SK-N-SH (cell line): ENCODE data around the gene APH1B.

Experiments
- EP300 ChIP-seq, 2 experiments: IDR thresholded peaks; 2 replicates each; pipeline versions ENCODE4 v1.4.0 to v1.6.1; 2012; ENCODE audit warnings: borderline replicate concordance in 1 of 2, low read depth in 1 of 2, low read length in 1 of 2
- FOXJ3 ChIP-seq: sonication (generic); formaldehyde crosslinking; IDR thresholded peaks from 2 replicates; pipeline ENCODE4 v1.5.1; 2020; ENCODE audit warnings: mild to moderate bottlenecking, missing genetic modification reagents
- GABPA ChIP-seq: IDR thresholded peaks from 2 replicates; pipeline ENCODE4 v1.4.0; 2012; ENCODE audit warnings: low read depth, mild to moderate bottlenecking
- JUND ChIP-seq: IDR thresholded peaks from 2 replicates; pipeline ENCODE4 v1.4.0; 2012
- MXI1 ChIP-seq: IDR thresholded peaks from 2 replicates; pipeline ENCODE4 v1.6.1; 2012; ENCODE audit warnings: mild to moderate bottlenecking, low read depth, low read length, improper control_type of control experiment
- RAD21 ChIP-seq: IDR thresholded peaks from 2 replicates; pipeline ENCODE4 v1.6.1; 2012; ENCODE audit warnings: mild to moderate bottlenecking, low read length
- ZBTB33 ChIP-seq: IDR thresholded peaks from 2 replicates; pipeline ENCODE4 v1.4.0; 2012; ENCODE audit warnings: low read depth, borderline replicate concordance
- TF ChIP-seq, protein P1 (sequence below): fragments of 200-600 bp; sonication (generic); IDR thresholded peaks from 2 replicates; pipeline ENCODE4 v1.6.1; 2017; ENCODE audit warnings: antibody characterized with exemption, mild to moderate bottlenecking, moderate library complexity
- TF ChIP-seq, protein P2 (sequence below): IDR thresholded peaks from 2 replicates; pipeline ENCODE4 v1.6.1; 2012; ENCODE audit warnings: mild to moderate bottlenecking, low read depth, low read length, moderate library complexity

DNA sequence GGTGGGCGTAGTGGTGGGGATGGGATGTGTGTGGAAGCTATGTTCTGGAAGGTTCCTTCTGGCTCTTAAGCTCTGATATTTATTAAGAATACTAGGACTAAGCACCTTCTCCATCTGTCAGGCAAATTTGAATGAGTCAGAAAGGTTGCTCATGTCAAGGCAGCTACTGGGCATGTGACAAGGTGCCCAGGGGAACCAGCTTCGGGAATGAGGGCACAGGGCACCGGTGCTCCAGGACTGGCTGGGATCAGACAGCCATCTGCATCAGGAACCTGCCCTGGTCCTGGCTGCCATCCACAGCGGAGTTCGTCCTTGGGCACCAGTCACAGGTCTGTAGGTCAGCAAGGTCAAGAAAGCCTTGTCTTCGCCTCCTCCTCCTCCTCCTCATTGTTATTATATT lies 71.8 kb downstream of the APH1B start:
- TF ChIP-seq, protein P1, sequence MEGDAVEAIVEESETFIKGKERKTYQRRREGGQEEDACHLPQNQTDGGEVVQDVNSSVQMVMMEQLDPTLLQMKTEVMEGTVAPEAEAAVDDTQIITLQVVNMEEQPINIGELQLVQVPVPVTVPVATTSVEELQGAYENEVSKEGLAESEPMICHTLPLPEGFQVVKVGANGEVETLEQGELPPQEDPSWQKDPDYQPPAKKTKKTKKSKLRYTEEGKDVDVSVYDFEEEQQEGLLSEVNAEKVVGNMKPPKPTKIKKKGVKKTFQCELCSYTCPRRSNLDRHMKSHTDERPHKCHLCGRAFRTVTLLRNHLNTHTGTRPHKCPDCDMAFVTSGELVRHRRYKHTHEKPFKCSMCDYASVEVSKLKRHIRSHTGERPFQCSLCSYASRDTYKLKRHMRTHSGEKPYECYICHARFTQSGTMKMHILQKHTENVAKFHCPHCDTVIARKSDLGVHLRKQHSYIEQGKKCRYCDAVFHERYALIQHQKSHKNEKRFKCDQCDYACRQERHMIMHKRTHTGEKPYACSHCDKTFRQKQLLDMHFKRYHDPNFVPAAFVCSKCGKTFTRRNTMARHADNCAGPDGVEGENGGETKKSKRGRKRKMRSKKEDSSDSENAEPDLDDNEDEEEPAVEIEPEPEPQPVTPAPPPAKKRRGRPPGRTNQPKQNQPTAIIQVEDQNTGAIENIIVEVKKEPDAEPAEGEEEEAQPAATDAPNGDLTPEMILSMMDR: no peak
- no peak for TF ChIP-seq RAD21
- TF ChIP-seq, protein P2, sequence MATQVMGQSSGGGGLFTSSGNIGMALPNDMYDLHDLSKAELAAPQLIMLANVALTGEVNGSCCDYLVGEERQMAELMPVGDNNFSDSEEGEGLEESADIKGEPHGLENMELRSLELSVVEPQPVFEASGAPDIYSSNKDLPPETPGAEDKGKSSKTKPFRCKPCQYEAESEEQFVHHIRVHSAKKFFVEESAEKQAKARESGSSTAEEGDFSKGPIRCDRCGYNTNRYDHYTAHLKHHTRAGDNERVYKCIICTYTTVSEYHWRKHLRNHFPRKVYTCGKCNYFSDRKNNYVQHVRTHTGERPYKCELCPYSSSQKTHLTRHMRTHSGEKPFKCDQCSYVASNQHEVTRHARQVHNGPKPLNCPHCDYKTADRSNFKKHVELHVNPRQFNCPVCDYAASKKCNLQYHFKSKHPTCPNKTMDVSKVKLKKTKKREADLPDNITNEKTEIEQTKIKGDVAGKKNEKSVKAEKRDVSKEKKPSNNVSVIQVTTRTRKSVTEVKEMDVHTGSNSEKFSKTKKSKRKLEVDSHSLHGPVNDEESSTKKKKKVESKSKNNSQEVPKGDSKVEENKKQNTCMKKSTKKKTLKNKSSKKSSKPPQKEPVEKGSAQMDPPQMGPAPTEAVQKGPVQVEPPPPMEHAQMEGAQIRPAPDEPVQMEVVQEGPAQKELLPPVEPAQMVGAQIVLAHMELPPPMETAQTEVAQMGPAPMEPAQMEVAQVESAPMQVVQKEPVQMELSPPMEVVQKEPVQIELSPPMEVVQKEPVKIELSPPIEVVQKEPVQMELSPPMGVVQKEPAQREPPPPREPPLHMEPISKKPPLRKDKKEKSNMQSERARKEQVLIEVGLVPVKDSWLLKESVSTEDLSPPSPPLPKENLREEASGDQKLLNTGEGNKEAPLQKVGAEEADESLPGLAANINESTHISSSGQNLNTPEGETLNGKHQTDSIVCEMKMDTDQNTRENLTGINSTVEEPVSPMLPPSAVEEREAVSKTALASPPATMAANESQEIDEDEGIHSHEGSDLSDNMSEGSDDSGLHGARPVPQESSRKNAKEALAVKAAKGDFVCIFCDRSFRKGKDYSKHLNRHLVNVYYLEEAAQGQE: no peak
- no peak for TF ChIP-seq EP300 (IDR thresholded peaks at IDR 0.05; ENCODE audit: borderline replicate concordance in 1 of 2, low read depth in 1 of 2, low read length in 1 of 2)
- no peak for TF ChIP-seq JUND
- TF ChIP-seq ZBTB33: no peak
- no peak for TF ChIP-seq GABPA
- TF ChIP-seq FOXJ3: no peak
- TF ChIP-seq MXI1: no peak
